Ectodermal cell (in vitro differentiated cells): Measurements from ENCODE around the gene PCNT.

Experiments
- H3K27ac ChIP-seq: 2 replicates; pipeline ENCODE4 v1.7.0; 2013; ENCODE audit warnings: mild to moderate bottlenecking, low read depth, low read length; ENCODE audit not compliant: insufficient read depth, poor library complexity, severe bottlenecking
- H3K27me3 ChIP-seq: 2 replicates; pipeline ENCODE4 v1.7.0; 2013; ENCODE audit warnings: mild to moderate bottlenecking, low read length; ENCODE audit not compliant: insufficient read depth, control insufficient read depth, poor library complexity, severe bottlenecking
- H3K36me3 ChIP-seq: one replicate; pipeline ENCODE4 v1.7.0; 2013; ENCODE audit warnings: low read length; ENCODE audit not compliant: control insufficient read depth, insufficient read depth
- H3K4me1 ChIP-seq: one replicate; pipeline ENCODE4 v1.7.0; 2013; ENCODE audit warnings: low read length; ENCODE audit not compliant: control insufficient read depth, insufficient read depth
- H3K4me3 ChIP-seq: 2 replicates; pipeline ENCODE4 v1.7.0; 2013; ENCODE audit warnings: low read depth, low read length, control low read depth; ENCODE audit not compliant: insufficient read depth
- H3K9me3 ChIP-seq: 2 replicates; pipeline ENCODE4 v1.7.0; 2013; ENCODE audit warnings: mild to moderate bottlenecking, low read length, moderate library complexity; ENCODE audit not compliant: control insufficient read depth
- WGBS, 2 experiments: methylation state at CpG; one replicate each; pipeline ENCODE4 v1.1.7; 2013; ENCODE audit warnings: missing lambda C conversion rate in 2 of 2; 5-methylcytosine and 5-hydroxymethylcytosine counted together

PCNT gene

GRCh38 chr21:46356494-46357334, 32.8 kb downstream of the PCNT start:
- Histone ChIP-seq H3K36me3 (peaks cover 20% of the 10 kb centered on the region), H3K27ac (no peak overlapping the region), H3K27me3 (no peaks in the 10 kb centered on the region), H3K4me3 (no peak overlapping the region), H3K4me1 (no peaks in the 10 kb centered on the region), H3K9me3 (no peaks in the 10 kb centered on the region)
- WGBS, 2 experiments = 92 to 94% methylated on average over 23 of the region's 23 CpGs

- H3K9me3 ChIP-seq = no peaks in the 10 kb centered on the region
- H3K36me3 ChIP-seq = peaks cover 20% of the 10 kb centered on the region
- H3K27me3 ChIP-seq = no peaks in the 10 kb centered on the region
- H3K4me3 ChIP-seq = no peak overlapping the region
- no peak overlapping the region for H3K27ac ChIP-seq
- 93 to 95% methylated on average over 4 of the region's 4 CpGs for WGBS, 2 experiments
- no peaks in the 10 kb centered on the region for H3K4me1 ChIP-seq
These were observed 33.3 kb downstream of the PCNT start for GRCh38 chr21:46357335-46357604.

DNA sequence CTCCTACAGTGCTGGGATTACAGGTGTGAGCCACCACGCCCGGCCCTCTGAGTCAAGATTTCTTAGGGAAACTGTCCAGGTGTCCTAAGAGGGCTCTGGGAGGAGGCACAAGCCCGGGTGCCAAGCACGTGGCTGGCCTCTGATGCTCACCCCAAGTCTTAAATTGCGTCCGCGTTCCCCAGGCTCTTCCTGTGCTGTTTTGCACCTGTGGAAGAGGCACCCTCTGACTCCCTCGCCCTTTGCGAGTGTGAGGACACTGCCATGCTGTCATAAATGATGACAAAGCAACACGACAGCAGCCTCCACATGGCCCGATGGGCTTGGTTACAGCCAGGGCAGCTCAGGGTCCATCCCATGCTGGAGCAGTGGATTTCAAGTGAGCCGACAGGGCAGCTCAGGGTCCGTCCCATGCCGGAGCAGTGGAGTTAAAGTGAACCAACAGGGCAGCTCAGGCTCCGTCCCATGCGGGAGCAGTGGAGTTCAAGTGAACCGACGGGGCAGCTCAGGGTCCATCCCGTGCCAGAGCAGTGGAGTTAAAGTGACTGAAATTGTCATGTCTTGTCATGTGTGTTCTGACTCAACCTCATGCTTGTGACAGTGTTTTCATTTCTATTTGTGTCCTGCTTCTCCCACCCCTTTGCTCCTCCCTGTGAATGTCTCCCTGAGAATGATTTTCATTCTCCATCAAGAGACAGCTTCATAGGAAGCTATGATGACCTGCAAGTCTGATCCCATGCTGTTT, 33.9 kb downstream of the PCNT start:
- no peaks in the 10 kb centered on the region for H3K4me1 ChIP-seq
- H3K4me3 ChIP-seq = no peak overlapping the region
- no peak overlapping the region for H3K27ac ChIP-seq
- no peaks in the 10 kb centered on the region for H3K27me3 ChIP-seq
- H3K9me3 ChIP-seq = no peaks in the 10 kb centered on the region
- peaks cover 21% of the 10 kb centered on the region for H3K36me3 ChIP-seq
- 93 to 95% methylated on average over 19 of the region's 19 CpGs for WGBS, 2 experiments

- Histone ChIP-seq H3K4me1 (no peaks in the 10 kb centered on the region), H3K27ac (no peak overlapping the region), H3K27me3 (no peaks in the 10 kb centered on the region), H3K4me3 (no peak overlapping the region), H3K36me3 (peaks cover 33% of the 10 kb centered on the region), H3K9me3 (no peaks in the 10 kb centered on the region)
- 92% methylated on average over 10 of the region's 10 CpGs for WGBS, 2 experiments
These were observed 37.2 kb downstream of the PCNT start for GRCh38 chr21:46361176-46361575.

DNA sequence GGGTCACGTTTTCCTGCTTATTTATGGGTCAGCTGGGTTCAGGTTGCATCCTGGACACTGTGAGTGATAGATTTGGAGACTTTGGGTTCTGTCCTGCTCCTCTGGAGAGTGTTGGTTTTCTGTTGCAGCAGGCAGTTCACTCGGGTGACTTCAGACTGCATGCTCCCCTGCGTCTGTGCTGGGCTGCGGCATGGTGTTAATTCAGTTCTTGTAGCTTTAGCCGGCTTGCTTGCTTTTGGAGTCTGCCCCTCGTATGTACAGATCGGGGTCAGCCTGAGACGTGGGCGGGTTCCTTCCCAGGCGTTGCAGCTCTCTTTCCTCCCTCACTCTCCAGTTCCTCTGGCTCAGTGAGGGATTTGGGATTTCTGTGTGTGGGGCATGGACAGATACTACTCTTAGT, 38.0 kb downstream of the PCNT start:
- Histone ChIP-seq H3K4me1 (no peaks in the 10 kb centered on the region), H3K27me3 (no peaks in the 10 kb centered on the region), H3K27ac (no peak overlapping the region), H3K36me3 (peaks cover 40% of the 10 kb centered on the region), H3K9me3 (no peaks in the 10 kb centered on the region), H3K4me3 (no peak overlapping the region)
- 90 to 93% methylated on average over 10 of the region's 10 CpGs for WGBS, 2 experiments

DNA sequence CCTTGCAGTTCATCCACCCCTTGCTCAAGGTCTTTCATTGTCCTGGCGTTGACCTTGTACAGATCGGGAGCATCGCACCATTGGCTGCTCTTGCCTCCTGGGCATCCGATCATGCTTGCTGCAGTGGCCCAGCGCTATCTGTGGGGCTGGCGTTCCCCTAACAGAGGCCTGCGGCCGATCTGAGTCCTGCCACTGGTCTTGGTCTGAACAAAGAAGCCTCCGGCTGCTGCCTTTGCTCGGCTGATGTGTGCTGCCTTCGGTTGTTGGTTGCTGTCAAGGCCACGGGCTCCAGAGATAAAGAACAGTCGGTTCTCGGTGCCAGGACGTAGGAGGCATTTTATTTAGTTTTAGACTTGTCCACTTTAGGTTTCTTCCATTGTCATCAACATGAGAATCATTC, 39.0 kb downstream of the PCNT start:
- Histone ChIP-seq H3K4me1 (no peaks in the 10 kb centered on the region), H3K27me3 (no peaks in the 10 kb centered on the region), H3K4me3 (no peak overlapping the region), H3K27ac (no peak overlapping the region), H3K36me3 (peaks cover 39% of the 10 kb centered on the region), H3K9me3 (no peaks in the 10 kb centered on the region)
- 93% methylated on average over 15 of the region's 15 CpGs for WGBS, 2 experiments

DNA sequence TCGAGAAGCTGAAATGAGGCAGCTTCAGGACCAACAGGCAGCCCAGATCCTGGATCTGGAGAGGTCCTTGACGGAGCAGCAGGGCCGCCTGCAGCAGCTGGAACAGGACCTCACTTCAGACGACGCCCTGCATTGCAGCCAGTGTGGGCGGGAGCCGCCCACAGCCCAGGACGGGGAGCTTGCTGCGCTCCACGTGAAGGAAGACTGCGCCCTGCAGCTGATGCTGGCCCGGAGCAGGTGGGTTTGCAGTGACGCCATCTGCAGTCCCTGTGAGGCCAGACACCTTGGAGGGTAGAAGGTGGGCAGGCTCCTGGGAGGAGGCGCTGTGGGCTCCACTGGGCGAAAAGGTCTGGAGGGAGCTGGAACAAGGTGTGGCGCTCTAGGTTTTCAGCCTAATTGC, 39.7 kb downstream of the PCNT start:
- 94% methylated on average over 16 of the region's 16 CpGs for WGBS, 2 experiments

DNA sequence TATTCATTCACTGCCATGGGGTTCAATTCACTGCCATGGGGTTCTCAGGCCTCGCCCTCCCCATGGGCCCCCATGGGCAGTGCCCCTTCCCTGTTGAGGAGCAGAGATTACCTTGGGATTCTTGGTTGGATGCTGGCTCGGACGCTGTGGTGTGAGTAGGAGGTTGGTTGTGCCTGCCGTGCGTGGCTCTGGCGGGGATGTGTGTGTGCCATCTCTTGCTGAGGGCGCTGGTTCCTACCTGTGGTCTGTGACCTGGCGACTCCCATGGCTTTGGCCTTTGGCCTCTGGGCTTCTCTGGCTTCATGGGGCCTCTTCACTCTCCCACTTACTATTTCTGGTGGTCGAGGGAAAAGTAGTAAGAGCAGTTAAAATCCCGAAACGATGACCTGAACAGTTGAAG, 42.1 kb downstream of the PCNT start:
- WGBS, 2 experiments = 95 to 97% methylated on average over 11 of the region's 11 CpGs
- no peaks in the 10 kb centered on the region for H3K27me3 ChIP-seq
- no peaks in the 10 kb centered on the region for H3K9me3 ChIP-seq
- H3K4me1 ChIP-seq = no peaks in the 10 kb centered on the region
- no peak overlapping the region for H3K27ac ChIP-seq
- H3K36me3 ChIP-seq = peaks cover 34% of the 10 kb centered on the region
- H3K4me3 ChIP-seq = no peak overlapping the region

More for the DNA sequence above, 39.7 kb downstream of the PCNT start:
- Histone ChIP-seq H3K36me3 (peaks cover 34% of the 10 kb centered on the region), H3K4me1 (no peaks in the 10 kb centered on the region), H3K4me3 (no peak overlapping the region), H3K27me3 (no peaks in the 10 kb centered on the region), H3K9me3 (no peaks in the 10 kb centered on the region), H3K27ac (no peak overlapping the region)

DNA sequence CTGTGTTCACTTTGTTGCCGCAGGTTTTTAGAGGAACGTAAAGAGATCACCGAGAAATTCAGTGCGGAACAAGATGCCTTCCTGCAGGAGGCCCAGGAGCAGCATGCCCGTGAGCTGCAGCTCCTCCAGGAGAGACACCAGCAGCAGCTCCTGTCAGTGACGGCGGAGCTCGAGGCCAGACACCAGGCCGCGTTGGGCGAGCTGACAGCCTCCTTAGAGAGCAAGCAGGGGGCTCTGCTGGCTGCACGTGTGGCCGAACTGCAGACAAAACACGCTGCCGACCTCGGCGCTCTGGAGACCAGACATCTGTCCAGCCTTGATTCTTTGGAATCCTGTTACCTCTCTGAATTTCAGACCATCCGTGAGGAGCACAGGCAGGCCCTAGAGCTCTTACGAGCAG, 42.6 kb downstream of the PCNT start:
- Histone ChIP-seq H3K4me1 (no peaks in the 10 kb centered on the region), H3K9me3 (no peaks in the 10 kb centered on the region), H3K27ac (no peak overlapping the region), H3K36me3 (peaks cover 35% of the 10 kb centered on the region), H3K4me3 (no peak overlapping the region), H3K27me3 (no peaks in the 10 kb centered on the region)
- WGBS, 2 experiments = 92 to 93% methylated on average over 19 of the region's 19 CpGs

DNA sequence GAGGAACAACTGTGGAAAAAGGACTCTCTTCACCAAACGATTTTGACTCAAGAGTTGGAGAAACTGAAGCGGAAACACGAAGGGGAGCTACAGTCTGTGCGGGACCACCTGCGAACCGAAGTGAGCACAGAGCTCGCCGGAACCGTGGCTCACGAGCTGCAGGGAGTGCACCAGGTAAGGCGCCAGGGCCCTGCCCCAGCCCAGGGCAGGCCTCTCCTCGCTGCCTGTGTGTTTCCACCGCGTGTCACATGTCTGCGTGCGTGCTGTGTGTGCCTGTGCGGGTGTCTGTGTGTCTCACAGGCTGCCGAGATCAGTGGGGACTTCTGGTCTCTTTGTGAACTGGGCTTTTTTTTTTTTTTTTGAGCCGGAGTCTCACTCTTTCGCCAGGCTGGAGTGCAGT, 43.0 kb downstream of the PCNT start:
- 94 to 96% methylated on average over 20 of the region's 20 CpGs for WGBS, 2 experiments
- Histone ChIP-seq H3K4me3 (no peak overlapping the region), H3K27me3 (no peaks in the 10 kb centered on the region), H3K36me3 (peaks cover 39% of the 10 kb centered on the region), H3K27ac (no peak overlapping the region), H3K4me1 (no peaks in the 10 kb centered on the region), H3K9me3 (no peaks in the 10 kb centered on the region)
